KG1 (cell line): ENCODE data around the gene SLC7A8.
"Not testable (repeated sequence)": the region's sequence is repeated elsewhere in the genome, so short reads cannot be mapped to it uniquely, and the experiment has no call there.

Source experiments
- DNase-seq: peaks from one replicate; lab custom pipeline; 2025; lab: John Stamatoyannopoulos, UW

SLC7A8 gene

GRCh38 chr14:23113431-23114119 is 69.9 kb downstream of the SLC7A8 start:
- no peak for DNase-seq

GRCh38 chr14:23112359-23113178 is 70.9 kb downstream of the SLC7A8 start:
- DNase-seq = no peak

DNA sequence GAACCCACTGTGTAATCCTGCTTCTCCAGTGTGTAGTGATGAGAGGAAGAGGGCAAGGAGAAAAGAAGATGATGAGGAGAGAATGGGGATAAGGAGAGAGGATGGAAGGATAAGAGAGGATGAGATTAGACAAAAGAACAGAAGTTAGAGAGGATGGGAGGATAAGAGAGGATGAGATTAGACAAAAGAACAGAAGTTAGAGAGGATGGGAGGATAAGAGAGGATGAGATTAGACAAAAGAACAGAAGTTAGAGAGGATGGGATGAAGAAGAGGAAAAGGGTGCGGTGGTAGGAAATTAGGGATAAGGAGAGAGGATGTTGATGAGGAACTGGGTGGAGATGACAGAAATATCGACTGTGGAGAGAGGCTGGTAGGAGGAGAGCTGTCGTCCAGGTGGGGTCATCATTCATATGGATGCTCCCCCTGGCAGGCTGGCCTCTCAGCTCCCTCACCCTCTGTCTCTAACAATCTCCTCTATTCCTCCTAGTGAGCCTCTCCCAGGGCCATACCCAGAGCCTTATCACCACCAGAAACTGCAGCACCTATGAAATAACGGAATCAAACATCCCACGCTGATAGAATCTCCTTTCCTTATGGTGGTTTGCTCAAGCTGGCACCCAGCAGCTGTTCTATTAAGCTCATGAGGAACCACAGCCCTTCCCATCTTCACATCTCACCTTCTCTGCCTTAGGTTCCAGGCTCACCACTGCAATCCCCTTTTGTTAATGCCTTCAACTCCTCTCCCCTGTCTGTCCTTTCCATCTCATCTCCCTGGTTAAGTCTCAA is 72.7 kb downstream of the SLC7A8 start:
- no peak for DNase-seq

- no peak for DNase-seq
Observed at GRCh38 chr14:23109769-23110168, 73.7 kb downstream of the SLC7A8 start.

GRCh38 chr14:23108169-23108568 is 75.3 kb downstream of the SLC7A8 start:
- not testable (repeated sequence) for DNase-seq

GRCh38 chr14:23107620-23108019 is 75.8 kb downstream of the SLC7A8 start:
- not testable (repeated sequence) for DNase-seq

DNA sequence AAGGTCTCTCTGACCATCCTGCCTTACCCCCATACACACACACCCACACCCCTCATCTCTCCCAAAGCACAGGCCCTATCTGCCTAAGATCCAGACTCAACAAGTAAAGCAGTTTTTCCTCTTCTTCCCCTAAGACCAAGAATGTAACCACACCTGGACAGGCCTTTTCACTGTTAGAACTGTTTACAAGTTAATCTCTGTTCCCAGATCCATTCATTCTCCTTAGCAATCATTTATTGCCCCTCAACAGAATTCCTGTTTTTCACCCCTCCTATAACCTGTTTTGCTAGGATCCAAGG is 76.8 kb downstream of the SLC7A8 start:
- no peak for DNase-seq

DNA sequence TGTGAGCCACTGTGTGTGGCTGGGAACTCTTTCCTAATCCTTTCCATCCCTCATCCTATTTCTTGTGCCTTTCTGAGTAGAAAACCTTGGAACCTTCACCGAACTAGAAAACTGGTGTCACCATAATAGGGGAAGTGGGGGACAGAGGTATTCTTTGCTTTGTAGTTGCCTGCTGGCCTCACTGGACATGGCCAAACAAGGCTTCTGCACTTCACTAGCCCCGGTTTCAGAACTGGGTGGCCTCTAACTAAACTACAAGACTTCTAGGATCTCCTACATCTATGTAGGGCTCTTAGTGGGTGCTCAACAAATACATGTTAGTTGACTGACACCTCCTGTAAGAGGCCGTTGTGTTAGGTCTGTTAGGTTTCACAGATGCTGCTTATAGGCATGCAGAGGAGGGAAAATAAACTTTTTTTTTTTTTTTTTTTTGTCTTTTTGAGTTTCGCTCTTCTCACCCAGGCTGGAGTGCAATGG is 78.1 kb downstream of the SLC7A8 start:
- DNase-seq = no peak

DNA sequence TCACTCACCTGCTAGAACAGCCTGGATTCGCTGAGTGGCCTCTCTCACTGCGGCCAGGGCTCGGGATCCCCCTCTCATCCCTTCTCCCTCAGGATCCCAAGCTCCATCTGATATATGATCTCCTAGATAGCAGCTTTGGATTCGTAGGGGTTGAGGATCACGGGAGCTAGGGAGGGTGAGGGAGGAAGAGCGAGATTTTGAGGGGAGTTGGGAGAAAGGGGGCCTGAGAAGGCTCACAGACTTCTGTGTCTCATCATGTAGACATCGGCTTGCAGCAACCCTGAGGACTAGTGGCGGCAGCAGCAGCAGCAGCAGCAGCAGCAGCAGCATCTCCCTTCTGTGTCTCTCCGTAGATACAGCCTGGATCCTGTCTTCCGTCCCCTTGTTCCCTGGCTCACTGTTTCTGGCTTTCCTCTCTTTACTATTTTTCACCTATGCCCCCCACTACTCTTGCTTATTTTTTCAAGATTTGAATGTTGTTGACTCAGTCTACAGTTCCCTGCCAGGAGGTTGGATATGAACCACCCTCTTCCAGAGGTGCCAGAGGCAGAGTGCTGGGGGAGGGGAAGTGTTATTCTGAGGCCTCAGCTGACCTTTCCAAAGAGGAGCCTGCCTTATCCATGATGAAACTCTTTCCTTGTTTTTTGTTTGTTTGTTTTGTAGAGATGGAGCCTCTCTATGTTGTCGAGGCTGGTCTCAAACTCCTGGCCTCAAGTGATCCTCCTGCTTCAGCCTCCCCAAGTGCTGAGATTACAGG is 78.7 kb downstream of the SLC7A8 start, which contains the start of gene CIROP:
CIROP (minus strand) TSS at position 399 of the 757 bp plus-strand sequence; CDS start at position 330, 69 bp downstream.
- DNase-seq = no peak

DNA sequence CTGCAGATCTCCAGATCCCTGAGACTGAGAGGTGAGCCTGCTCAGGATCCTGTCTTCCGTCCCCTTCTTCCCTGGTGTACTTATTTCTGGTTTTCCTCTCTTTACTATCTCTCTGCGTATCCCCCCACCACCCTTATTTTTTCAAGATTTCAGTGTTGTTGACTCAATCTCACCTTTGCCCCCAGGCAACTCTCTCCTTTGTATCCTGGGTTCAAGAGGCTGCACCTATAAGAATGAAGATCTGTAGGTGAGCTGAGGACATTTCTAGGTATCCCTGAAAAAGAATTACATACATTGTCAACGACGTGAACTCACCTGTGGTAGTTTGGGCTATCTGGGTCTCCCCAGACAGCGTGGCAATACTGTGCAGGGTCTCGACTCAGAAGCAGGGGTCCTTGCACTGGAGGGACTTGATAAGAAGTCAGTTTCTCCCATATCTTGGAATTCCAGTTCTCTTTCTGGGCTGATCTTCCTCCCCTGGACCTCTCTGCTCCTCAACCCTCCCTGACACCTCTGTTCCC is 79.3 kb downstream of the SLC7A8 start:
- DNase-seq = no peak

DNA sequence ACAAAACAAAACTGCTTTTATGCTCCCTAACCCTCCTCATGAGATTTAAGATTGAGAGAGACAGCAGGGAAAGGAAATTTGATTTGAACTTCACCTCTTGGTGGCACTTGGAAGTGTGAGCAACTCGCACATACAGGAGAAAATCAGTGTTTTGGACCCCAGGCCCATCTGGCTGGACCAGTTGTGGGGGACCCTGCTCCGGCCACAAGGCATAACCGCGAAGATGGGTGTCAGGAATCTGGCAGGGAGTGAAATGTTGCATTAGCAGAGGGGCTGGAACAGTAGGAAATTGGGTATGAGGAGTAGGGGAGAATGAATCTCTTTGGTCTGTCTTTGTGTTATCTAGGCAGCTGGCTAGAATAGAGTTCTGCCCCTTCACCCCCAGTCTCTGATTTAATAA is 79.9 kb downstream of the SLC7A8 start:
- no peak for DNase-seq

DNA sequence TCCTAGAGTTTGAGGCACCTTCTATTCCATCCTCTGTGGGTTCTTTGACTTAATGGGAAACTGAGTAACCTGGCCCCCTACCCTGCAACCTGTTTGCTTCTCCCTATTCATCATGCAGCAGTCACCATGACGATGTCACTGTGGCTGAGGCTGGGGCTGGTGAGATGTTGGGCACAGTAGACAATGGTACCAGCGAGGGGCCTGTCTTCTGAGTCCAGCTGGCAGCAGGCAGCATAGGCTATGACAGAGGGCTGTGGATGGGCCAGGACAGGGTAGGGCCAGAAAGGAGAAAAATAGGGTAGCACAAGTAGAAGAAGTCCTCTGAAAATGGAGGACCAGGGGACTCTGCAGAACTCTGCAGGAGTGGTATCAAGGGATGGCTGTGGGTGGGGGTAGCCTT is 80.7 kb downstream of the SLC7A8 start:
- no peak for DNase-seq

- no peak for DNase-seq
Observed at GRCh38 chr14:23101986-23102625, 81.4 kb downstream of the SLC7A8 start.

DNA sequence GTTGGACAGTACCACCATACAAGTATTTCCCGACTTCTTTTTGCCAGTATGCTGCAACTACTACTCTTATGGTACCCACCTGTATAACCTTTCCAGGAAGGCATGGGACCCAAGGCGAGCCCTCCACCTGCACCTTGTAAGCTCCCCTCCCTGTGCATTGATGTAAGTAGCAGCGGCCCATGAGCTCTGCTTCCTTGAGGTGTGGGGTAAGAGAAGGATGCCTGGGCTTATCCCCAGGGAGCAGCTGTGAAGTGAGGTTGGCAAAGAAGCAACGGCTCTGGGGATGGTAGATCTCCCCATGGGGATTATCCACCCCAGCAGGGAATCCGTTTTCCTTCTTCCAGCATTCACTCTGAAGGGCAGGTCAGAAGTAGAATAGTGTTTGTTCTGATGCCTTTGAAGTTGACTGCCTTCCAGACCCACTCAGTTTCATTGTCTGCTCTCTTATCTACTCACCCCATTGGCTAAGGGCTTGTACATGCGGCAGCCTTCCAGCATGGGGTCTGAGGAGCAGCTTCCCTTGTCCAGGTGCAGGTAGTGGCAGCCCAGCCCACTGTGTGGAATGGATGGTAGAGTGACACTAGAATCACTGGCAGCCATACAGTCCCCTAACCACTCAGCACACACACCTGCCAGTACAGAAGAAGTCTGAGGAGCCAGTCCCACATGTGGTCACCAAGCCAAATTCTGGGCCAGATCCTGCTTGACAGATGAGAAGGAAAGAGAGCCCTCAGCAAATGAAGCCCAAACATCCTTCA is 82.1 kb downstream of the SLC7A8 start:
- DNase-seq = no peak

- no peak for DNase-seq
Observed at GRCh38 chr14:23099212-23099861, 84.1 kb downstream of the SLC7A8 start.

DNA sequence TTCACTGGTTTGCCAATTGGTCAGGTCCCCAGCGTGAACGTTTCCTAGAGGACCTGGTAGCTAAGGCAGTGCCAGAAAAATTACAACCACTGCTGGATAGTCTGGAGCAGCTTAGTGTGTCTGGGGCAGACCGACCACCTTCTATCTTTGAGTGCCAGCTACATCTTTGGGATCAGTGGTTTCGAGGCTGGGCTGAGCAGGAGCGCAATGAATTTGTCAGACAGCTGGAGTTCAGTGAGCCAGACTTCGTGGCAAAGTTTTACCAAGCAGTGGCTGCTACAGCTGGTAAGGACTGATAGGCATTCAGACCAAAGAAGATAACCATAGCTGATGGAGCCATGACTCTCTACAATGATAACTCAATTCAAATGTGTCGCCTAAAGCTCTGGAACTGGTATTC is 85.7 kb downstream of the SLC7A8 start:
- DNase-seq = no peak

DNA sequence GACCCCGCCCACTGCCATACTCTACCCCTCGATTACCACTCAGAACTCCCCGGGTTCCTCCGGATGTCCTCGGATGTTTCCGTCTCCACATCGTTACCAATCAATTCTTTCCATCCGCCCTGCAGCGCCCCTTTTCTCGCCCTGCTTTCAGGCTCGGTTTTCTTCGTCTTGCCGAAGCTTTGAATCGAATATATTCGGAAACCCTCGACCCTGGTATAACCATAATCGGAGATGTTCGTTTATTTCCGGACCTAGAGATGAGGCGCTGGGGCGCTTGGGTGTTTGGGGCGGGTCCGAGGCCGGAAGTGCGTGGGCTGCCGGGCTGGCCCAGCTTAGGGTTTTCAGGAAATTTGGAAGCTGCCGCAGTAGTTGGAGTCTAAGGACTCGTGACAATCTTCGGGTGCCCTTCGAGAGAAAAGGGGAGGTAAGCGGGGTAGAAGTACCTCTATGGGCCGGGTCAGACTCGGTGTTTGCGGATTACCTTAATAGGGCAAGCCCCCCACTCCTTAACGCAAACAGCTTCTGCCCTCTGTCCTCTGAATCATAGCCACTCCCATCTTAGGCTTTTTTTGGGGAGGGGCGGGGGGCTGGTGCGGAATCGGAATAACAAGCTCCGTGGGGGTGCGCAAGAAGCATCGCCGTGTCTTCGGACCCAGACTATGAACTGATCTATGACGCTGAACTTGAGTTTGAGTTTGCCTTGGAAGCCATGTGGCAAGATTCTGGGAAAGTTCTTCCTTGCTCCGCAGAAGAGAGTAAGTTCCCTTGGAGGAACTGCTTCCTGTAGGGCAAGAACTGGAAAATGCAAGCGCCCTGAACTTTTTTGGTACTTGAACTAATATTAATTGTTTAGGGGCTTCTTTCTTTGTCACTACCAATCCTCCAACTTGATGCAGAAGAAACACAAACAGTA is 88.0 kb downstream of the SLC7A8 start, which contains the start of gene C14orf119:
C14orf119 (plus strand) TSS at position 310 of the 913 bp plus-strand sequence. CDS start 2,154 bp downstream, outside the sequence.
- no peak for DNase-seq

DNA sequence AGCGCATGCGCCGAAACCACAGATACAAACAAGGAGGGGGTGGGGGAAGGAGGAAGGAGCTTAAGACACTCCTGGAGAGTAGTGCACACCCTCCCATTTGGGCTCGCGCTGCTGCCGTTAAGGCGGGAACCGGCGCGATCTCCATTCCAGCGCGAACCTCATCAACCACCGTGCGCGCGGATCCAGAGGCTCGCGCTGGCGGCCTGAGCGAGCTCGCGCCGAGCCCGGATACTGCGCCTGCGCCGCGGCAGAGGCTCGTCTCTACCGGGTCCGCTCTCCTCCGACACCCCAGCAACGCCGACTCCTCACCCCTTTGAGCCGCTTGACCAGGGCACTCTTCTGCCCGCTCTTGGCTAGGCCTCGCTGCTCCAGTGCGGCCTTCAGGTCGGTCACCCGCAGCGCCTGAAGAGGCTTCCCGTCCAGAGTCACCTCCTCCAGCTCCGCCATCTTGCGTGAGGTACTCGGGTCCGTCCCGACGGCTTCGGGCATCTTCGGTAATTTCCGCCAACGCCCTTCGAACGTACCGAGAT is 88.7 kb downstream of the SLC7A8 start, which contains the start of gene ACIN1:
ACIN1 (minus strand) TSS at position 471 of the 530 bp plus-strand sequence; CDS start at position 447, 24 bp downstream.
- DNase-seq = no peak
